Activated T-helper 2 cell treated with anti-CD3 and anti-CD28 coated beads, Interferon-gamma antibody, Interleukin-2, Interleukin-4, amounts not matched to agents 10 μg/mL and 5 μg/mL and 100 μg/mL, durations not matched to agents 14 hours and 24 hours and 36 hours (primary cell): ENCODE measurements around the gene PDZD7. TPM values are rescaled to one million over a fixed set of nuclear protein-coding genes. Genes with fewer than 3 reads are reported as not detected.

Experiments used
- DNase-seq: peaks from one replicate; pipeline ENCODE4 v3.0.0; 2021; ENCODE audit warnings: low spot score
- H3K27ac Mint-ChIP-seq: one replicate; pipeline ENCODE4 v1.8.0; 2021; ENCODE audit warnings: mixed read lengths
- H3K27me3 Mint-ChIP-seq: one replicate; pipeline ENCODE4 v1.8.0; 2021; ENCODE audit warnings: low read depth, mixed read lengths
- H3K36me3 Mint-ChIP-seq: one replicate; pipeline ENCODE4 v1.8.0; 2021; ENCODE audit warnings: low read depth, mixed read lengths
- H3K4me1 Mint-ChIP-seq: one replicate; pipeline ENCODE4 v1.8.0; 2021; ENCODE audit warnings: low read depth, mixed read lengths
- H3K4me3 Mint-ChIP-seq: one replicate; pipeline ENCODE4 v1.8.0; 2021; ENCODE audit warnings: low read depth, mild to moderate bottlenecking, moderate library complexity, mixed read lengths
- H3K9me3 Mint-ChIP-seq: one replicate; pipeline ENCODE4 v1.8.0; 2021; ENCODE audit warnings: mixed read lengths
- intact Hi-C: fragments of 100-400 bp; cut with micrococcal nuclease; formaldehyde crosslinking; loops from one replicate; pipeline ENCODE4 v1.15.1; 2023
- total RNA-seq: library from RNA; stranded (reverse); gene quantifications from 2 replicates; pipeline ENCODE4 v1.2.3, GENCODE V29; 2022

Gene PDZD7
- total RNA-seq, 1 donor from 2014 or later: 0.64 TPM

GRCh38 chr10:101032637-101033224 is 1.8 kb upstream of the PDZD7 start:
- H3K9me3 Mint-ChIP-seq: no peaks in the 10 kb centered on the region
- intact Hi-C loops: loop anchor here (1.0 to 5.0 kb wide), 4 partner anchors 10 to 320 kb away; partner anchors contain the start of genes BTRC and LZTS2
- peaks cover 28% of the 10 kb centered on the region for H3K36me3 Mint-ChIP-seq
- peaks cover 15% of the 10 kb centered on the region for H3K4me1 Mint-ChIP-seq
- peak overlapping the region; percentile 93 for H3K27ac Mint-ChIP-seq
- peak; percentile 47 for DNase-seq
- peak overlapping the region; percentile 85 for H3K4me3 Mint-ChIP-seq
- H3K27me3 Mint-ChIP-seq: peaks cover 16% of the 10 kb centered on the region

DNA sequence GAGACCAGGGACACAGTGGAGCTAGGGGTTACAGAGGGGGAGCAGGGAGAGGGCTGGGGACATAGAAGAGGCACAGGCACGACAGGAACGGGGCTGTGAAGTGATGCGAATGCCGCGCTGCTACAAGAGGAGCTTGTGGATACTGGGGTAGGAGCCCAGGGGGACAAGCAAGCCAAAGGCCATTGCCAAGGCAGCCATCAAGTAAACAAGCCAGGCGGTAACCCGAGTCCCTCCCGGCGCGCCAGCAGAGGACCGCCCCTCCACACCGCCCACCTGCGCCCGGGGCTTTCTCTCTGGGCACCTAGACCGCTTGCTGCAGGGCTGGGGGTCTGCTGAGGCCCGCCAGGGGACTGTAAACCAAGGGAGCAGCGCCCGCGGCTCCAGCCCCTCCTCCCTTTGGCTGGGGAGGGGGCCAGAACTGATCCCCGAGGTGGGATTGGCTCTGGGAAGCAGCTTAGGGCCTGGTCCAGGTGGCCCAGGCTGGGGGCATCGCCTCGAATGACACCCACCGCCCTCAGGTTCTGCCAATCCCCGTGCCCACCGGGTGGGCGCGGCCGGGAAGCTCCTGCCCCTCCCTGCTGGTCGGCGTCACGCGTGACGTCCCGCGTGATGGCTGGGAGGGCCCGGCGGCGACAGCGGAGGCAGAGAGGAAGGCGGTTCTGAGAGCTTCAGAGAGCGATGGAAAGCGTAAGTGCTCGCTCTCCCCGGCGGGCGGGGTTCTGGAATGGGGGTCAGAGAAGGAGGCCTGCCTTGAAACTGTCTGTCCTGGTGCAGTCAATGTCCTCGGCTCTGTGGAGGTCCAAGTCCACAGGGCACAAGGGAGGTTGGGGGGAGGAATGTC is 1.1 kb upstream of the PDZD7 start:
- Mint-ChIP-seq H3K27me3 (peaks cover 19% of the 10 kb centered on the region), H3K36me3 (peaks cover 21% of the 10 kb centered on the region), H3K4me3 (peak overlapping the region; percentile 85), H3K4me1 (peaks cover 15% of the 10 kb centered on the region), H3K9me3 (no peaks in the 10 kb centered on the region), H3K27ac (peak overlapping the region; percentile 94)
- peak; percentile 67 for DNase-seq
- intact Hi-C loops: loop anchor here (1.0 to 5.0 kb wide), 5 partner anchors 10 to 320 kb away; partner anchors contain the start of genes BTRC and LZTS2

GRCh38 chr10:101030496-101031127 is 317 bp downstream of the PDZD7 start:
- H3K36me3 Mint-ChIP-seq: peaks cover 8% of the 10 kb centered on the region
- no peak overlapping the region for H3K27ac Mint-ChIP-seq
- H3K4me3 Mint-ChIP-seq: peak overlapping the region; percentile 85
- H3K9me3 Mint-ChIP-seq: no peaks in the 10 kb centered on the region
- DNase-seq: no peak
- intact Hi-C loops: loop anchor here (1.0 to 5.0 kb wide), 2 partner anchors 30 to 322 kb away; partner anchors contain the start of gene BTRC
- peaks cover 15% of the 10 kb centered on the region for H3K4me1 Mint-ChIP-seq
- H3K27me3 Mint-ChIP-seq: peaks cover 21% of the 10 kb centered on the region

DNA sequence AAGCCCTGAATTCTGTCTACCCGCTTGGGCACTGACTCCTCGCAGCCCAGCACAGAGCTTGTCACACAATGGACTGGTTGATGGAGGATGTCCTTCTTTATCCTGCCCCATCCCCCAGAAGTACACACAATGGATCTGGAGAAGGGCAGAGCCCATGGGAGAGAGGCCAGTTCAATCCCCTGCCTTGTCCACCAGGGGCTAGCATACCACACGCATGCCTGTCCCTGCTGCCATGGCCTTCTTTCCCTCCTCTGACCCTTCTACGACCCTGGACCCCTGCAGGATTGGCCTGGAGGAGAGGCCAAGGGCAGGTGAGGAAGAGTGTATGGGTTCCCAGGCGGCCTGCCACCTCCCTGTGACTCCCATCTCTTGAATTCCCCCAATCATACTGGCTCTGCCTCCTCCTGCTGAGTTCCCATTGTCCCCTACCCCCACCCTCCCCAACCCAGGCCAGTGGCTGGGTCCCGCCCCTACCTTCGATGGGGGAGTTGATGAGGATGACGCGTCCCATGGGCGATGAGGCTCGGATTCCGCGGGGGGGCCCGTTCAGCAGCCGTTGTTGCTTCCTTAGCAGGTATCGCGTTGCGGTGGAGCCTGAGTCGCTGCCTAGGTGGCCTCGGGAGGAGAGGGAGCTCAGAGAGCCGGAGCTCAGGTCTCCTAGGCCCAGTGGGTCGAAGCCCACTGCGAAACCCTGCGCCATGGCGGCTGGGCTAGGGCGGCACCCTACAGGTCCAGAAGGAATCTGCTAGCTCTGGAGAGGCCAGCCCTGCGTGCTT is 1.2 kb downstream of the PDZD7 start:
- H3K36me3 Mint-ChIP-seq: peaks cover 5% of the 10 kb centered on the region
- no peak for DNase-seq
- peaks cover 15% of the 10 kb centered on the region for H3K4me1 Mint-ChIP-seq
- no peak overlapping the region for H3K27ac Mint-ChIP-seq
- intact Hi-C loops: loop anchor here (5.0 kb wide), 1 partner anchor 323 kb away; the partner anchor contains the start of gene BTRC
- H3K4me3 Mint-ChIP-seq: no peak overlapping the region
- H3K27me3 Mint-ChIP-seq: peaks cover 21% of the 10 kb centered on the region
- H3K9me3 Mint-ChIP-seq: no peaks in the 10 kb centered on the region

GRCh38 chr10:101028446-101029337 is 2.2 kb downstream of the PDZD7 start:
- no peak overlapping the region for H3K27ac Mint-ChIP-seq
- DNase-seq: no peak
- no peaks in the 10 kb centered on the region for H3K9me3 Mint-ChIP-seq
- peaks cover 12% of the 10 kb centered on the region for H3K4me1 Mint-ChIP-seq
- H3K27me3 Mint-ChIP-seq: peaks cover 21% of the 10 kb centered on the region
- intact Hi-C loops: no loop called here
- H3K4me3 Mint-ChIP-seq: no peak overlapping the region
- peaks cover 5% of the 10 kb centered on the region for H3K36me3 Mint-ChIP-seq

- Mint-ChIP-seq H3K9me3 (no peaks in the 10 kb centered on the region), H3K4me1 (no peaks in the 10 kb centered on the region), H3K27ac (no peak overlapping the region), H3K4me3 (no peak overlapping the region), H3K27me3 (peaks cover 21% of the 10 kb centered on the region), H3K36me3 (no peaks in the 10 kb centered on the region)
- intact Hi-C loops: no loop called here
- no peak for DNase-seq
Measured at GRCh38 chr10:101027106-101027720, 3.7 kb downstream of the PDZD7 start.

GRCh38 chr10:101022967-101023705 is 7.8 kb downstream of the PDZD7 start:
- no peak overlapping the region for H3K4me3 Mint-ChIP-seq
- H3K36me3 Mint-ChIP-seq: no peaks in the 10 kb centered on the region
- peaks cover 5% of the 10 kb centered on the region for H3K4me1 Mint-ChIP-seq
- H3K27me3 Mint-ChIP-seq: peaks cover 20% of the 10 kb centered on the region
- no peak overlapping the region for H3K27ac Mint-ChIP-seq
- intact Hi-C loops: no loop called here
- no peak for DNase-seq
- no peaks in the 10 kb centered on the region for H3K9me3 Mint-ChIP-seq

DNA sequence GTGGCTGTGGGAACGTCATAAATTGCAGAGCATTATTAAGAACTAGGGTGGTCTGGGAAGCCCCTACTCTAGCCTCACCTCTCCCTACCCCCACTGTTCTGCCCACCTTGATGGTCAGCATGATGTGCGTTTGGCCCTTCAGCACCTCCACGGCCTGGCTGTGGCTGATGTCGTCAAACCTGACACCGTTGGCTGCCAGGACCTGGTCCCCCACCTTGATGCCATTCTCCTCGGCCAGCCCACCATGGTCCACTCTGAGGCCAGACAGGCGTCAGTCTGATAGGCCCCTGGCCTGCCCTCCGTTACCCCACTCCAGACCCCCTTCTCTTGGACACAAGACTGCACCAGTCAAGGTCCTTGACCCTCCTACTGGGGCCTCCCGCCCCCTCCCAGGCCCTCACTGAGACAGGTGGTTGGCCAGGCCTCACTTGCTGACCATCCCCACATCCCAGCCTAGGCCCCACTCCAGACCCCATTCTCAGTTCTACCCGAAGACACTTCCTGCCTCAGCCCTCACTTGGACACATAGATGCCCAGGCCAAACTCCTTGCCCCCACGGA is 9.2 kb downstream of the PDZD7 start:
- no peak for DNase-seq
- Mint-ChIP-seq H3K4me3 (no peak overlapping the region), H3K27me3 (peaks cover 22% of the 10 kb centered on the region), H3K4me1 (peaks cover 5% of the 10 kb centered on the region), H3K27ac (no peak overlapping the region), H3K9me3 (no peaks in the 10 kb centered on the region), H3K36me3 (no peaks in the 10 kb centered on the region)
- intact Hi-C loops: no loop called here

- Mint-ChIP-seq H3K4me1 (peaks cover 5% of the 10 kb centered on the region), H3K27me3 (peaks cover 27% of the 10 kb centered on the region), H3K9me3 (no peaks in the 10 kb centered on the region), H3K27ac (no peak overlapping the region), H3K36me3 (no peaks in the 10 kb centered on the region), H3K4me3 (no peak overlapping the region)
- DNase-seq: no peak
- intact Hi-C loops: no loop called here
Measured at GRCh38 chr10:101021239-101021638, 9.7 kb downstream of the PDZD7 start.

- H3K27ac Mint-ChIP-seq: no peak overlapping the region
- peaks cover 6% of the 10 kb centered on the region for H3K4me1 Mint-ChIP-seq
- peaks cover 30% of the 10 kb centered on the region for H3K27me3 Mint-ChIP-seq
- no peaks in the 10 kb centered on the region for H3K9me3 Mint-ChIP-seq
- DNase-seq: no peak
- H3K36me3 Mint-ChIP-seq: no peaks in the 10 kb centered on the region
- intact Hi-C loops: no loop called here
- H3K4me3 Mint-ChIP-seq: no peak overlapping the region
Measured at GRCh38 chr10:101020427-101021075, 10.4 kb downstream of the PDZD7 start.
